Activated CD8-positive, alpha-beta memory T cell treated with anti-CD3 and anti-CD28 coated beads, Interleukin-2, amount 50 U/mL, for 48 hours (primary cell): ENCODE data around the gene HIPK2.

Source experiments
- DNase-seq: peaks from one replicate; pipeline ENCODE4 v3.0.0-alpha.2; 2020

HIPK2 gene

GRCh38 chr7:139523968-139524815 lies 253.6 kb downstream of the HIPK2 start:
- DNase-seq: no peak

- DNase-seq: no peak
Measured at GRCh38 chr7:139523199-139523941, 254.4 kb downstream of the HIPK2 start, which contains the start of gene CLEC2L. CLEC2L (plus strand) TSS chr7:139523685; CDS start chr7:139523928, 243 bp downstream.

GRCh38 chr7:139522830-139523198 lies 255.0 kb downstream of the HIPK2 start:
- DNase-seq: no peak

- DNase-seq: no peak
Measured at GRCh38 chr7:139521439-139521838, 256.4 kb downstream of the HIPK2 start.

GRCh38 chr7:139515266-139515665 lies 262.5 kb downstream of the HIPK2 start:
- DNase-seq: no peak
